Stomach smooth muscle (tissue), 2 donors: ENCODE data around the gene DBI.
A peak's percentile ranks its signal among the peaks of the same experiment; 100 is the strongest.

Experiments
- H3K27ac ChIP-seq: one replicate; pipeline ENCODE4 v1.7.0; 2013; ENCODE audit warnings: mild to moderate bottlenecking, low read length, inconsistent platforms
- H3K27me3 ChIP-seq, 2 donors: one replicate each; pipeline ENCODE4 v1.7.0; 2013; ENCODE audit warnings: low read length in 2 of 2; ENCODE audit not compliant: insufficient read depth in 2 of 2, control insufficient read depth in 1 of 2
- H3K36me3 ChIP-seq, 2 donors: one replicate each; pipeline ENCODE4 v1.7.0; 2013; ENCODE audit warnings: low read length in 2 of 2; ENCODE audit not compliant: control insufficient read depth in 2 of 2, insufficient read depth in 2 of 2
- H3K4me1 ChIP-seq: one replicate; pipeline ENCODE4 v1.7.0; 2013; ENCODE audit warnings: low read length; ENCODE audit not compliant: control insufficient read depth, insufficient read depth
- H3K4me3 ChIP-seq, 2 donors: one replicate each; pipeline ENCODE4 v1.7.0; 2013; ENCODE audit warnings: low read length in 2 of 2
- H3K9ac ChIP-seq, 2 donors: one replicate each; pipeline ENCODE4 v1.7.0; 2013; ENCODE audit warnings: low read length in 2 of 2, mild to moderate bottlenecking in 1 of 2
- H3K9me3 ChIP-seq, 2 donors: one replicate each; pipeline ENCODE4 v1.7.0; 2013; ENCODE audit warnings: low read length in 2 of 2; ENCODE audit not compliant: control insufficient read depth in 2 of 2
- donor health status: healthy.
- donor health status: Pancreatic carcinoma.

The DBI gene

DNA sequence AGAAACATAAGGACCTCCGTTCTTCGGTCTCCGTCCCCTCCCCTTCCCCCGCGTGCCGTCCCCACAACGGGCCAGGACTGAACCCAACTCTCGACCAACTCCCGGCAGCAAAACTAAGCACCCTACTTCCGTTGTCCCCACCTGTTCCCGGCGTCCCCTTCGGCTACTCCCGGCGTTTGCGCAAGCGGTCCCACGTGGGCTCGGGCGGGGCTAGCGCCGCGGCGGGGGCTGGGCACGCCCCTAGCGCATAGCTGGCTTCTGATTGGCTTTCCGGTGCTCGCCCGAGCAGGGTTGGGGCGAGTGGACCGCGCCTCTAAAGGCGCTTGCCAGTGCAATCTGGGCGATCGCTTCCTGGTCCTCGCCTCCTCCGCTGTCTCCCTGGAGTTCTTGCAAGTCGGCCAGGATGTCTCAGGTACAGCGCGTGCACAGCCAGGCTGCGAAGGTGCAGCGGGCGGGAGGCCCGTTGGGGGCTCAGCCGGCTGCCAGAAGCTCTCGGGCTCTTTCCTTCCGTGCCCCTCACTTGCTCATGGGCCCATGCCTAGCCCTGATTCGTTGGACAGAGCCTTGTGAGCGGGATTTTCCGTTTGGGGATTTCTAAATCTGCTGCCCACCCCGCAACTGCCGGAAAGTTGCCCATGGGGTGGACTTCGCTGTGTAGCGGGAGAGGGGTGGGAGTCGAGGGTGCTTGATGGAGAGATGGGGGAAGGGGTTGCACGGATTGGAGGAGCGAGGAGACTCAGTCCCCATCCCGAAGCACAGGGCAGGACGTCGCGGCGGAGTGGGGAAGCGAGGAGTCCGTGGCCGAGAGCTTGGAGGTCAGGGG lies at the start of gene DBI, which contains the start of gene C2orf76:
Gene DBI (plus strand): TSS at position 329 of the 823 bp plus-strand sequence. CDS start 75 bp downstream, at position 404.
Gene C2orf76 (minus strand): TSS at position 186 of the 823 bp plus-strand sequence. CDS start 26,875 bp downstream, outside the sequence.
- H3K9ac ChIP-seq = peak within 1 kb of the TSS; percentile 88 to 90
- peak within 1 kb of the TSS; percentile 94 to 95 for H3K4me3 ChIP-seq
- H3K9me3 ChIP-seq = no peaks in the 10 kb centered on the region
- H3K4me1 ChIP-seq = peaks cover 16% of the 10 kb centered on the region
- H3K27me3 ChIP-seq = no peaks in the 10 kb centered on the region
- peaks cover 22 to 23% of the 10 kb centered on the region in 2 donors for H3K36me3 ChIP-seq
- H3K27ac ChIP-seq = peak within 1 kb of the TSS; percentile 82

DNA sequence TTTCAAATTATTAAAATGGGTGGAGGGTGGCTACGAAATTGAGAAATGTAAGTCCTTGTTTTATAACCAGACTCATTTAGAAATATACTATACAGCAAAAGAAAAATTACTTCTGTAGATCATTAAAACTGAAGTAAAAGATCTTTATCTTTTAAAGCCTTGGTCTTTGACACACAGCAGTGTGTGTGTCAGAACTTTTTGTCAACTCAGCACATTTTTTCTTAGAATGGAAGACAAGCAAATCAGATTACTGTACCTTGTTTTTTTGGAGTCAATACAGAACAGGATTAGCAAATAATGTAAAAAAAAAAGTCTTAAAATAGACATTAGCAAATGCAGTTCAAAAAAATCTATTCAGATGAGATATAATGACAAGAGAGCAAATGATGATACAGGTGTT lies 49.2 kb upstream of the DBI start:
- Histone ChIP-seq H3K27ac (no peak overlapping the region), H3K4me3 (no peak overlapping the region), H3K9me3 (no peaks in the 10 kb centered on the region), H3K36me3 (no peaks in the 10 kb centered on the region), H3K9ac (no peak overlapping the region), H3K4me1 (no peaks in the 10 kb centered on the region), H3K27me3 (no peaks in the 10 kb centered on the region)

DNA sequence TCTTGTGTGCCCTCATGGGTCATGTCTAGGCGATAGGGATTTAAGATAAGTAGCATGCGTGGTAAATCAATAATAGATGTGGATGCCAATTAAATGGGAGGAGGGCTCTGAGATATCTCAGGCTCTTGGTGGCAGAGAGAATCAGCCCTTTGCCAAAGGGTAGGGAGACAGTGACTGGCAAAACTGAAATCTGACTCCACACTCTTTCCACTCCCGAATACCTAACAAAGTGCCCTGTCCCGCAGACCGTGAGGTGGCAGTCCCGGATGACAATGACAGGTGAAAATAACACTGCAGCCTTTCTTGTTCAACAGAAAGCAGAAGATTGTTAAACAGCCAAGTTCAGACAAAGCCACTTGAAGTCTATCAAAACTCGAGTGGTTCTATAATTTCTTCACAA lies 47.2 kb upstream of the DBI start:
- H3K27ac ChIP-seq = no peak overlapping the region
- no peak overlapping the region for H3K9ac ChIP-seq
- no peaks in the 10 kb centered on the region for H3K27me3 ChIP-seq
- no peaks in the 10 kb centered on the region for H3K36me3 ChIP-seq
- no peaks in the 10 kb centered on the region for H3K4me1 ChIP-seq
- H3K4me3 ChIP-seq = no peak overlapping the region
- no peaks in the 10 kb centered on the region for H3K9me3 ChIP-seq

DNA sequence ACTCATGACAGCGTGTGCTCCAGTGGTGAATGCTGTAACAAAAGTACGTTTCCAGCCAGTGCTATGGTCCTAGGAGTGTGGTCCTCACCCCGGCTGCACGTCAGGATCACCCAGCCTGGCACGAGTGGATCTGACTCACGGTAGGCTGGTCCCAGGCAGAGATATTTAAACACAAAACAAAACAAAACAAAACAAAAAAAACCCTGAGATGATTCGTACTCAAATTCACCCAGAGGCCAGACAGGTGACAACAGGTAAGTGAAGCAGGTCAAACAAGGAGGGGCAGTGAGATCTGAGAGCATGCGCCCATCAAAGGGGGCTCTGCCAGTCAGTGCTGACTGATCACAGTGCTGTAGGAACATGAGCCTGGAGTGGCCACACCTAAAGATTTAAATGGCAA lies 43.3 kb upstream of the DBI start:
- Histone ChIP-seq H3K4me1 (no peaks in the 10 kb centered on the region), H3K36me3 (no peaks in the 10 kb centered on the region), H3K4me3 (no peak overlapping the region), H3K27me3 (no peaks in the 10 kb centered on the region), H3K9me3 (no peaks in the 10 kb centered on the region), H3K27ac (no peak overlapping the region), H3K9ac (no peak overlapping the region)

DNA sequence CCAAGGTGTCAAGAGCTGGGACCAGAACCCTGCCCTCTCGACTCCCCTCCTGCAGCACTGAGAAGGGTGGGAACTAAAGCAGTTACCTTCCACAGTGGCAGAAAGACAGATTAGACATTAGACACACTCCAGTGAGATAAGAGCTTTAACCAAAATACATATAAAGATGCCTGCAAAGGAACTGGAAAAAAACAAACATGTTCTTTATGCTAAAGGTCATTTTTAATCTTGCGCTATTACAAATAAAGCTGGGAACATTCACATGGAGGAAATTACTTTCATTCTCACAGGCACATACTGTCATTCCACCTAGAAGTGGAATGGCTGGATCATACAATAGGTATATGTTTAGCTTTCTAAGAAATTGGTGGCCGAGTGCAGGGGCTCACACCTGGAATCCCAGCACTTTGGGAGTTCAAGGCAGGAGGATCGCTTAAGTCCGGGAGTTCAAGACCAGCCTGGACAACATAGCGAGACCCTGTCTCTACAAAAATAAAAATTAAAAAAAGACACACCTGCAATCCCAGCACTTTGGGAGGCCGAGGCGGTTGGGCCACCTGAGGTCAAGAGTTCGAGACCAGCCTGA lies 42.0 kb upstream of the DBI start:
- no peaks in the 10 kb centered on the region for H3K4me1 ChIP-seq
- no peak overlapping the region for H3K9ac ChIP-seq
- H3K27ac ChIP-seq = no peak overlapping the region
- H3K4me3 ChIP-seq = no peak overlapping the region
- no peaks in the 10 kb centered on the region for H3K9me3 ChIP-seq
- no peaks in the 10 kb centered on the region for H3K27me3 ChIP-seq
- no peaks in the 10 kb centered on the region for H3K36me3 ChIP-seq

DNA sequence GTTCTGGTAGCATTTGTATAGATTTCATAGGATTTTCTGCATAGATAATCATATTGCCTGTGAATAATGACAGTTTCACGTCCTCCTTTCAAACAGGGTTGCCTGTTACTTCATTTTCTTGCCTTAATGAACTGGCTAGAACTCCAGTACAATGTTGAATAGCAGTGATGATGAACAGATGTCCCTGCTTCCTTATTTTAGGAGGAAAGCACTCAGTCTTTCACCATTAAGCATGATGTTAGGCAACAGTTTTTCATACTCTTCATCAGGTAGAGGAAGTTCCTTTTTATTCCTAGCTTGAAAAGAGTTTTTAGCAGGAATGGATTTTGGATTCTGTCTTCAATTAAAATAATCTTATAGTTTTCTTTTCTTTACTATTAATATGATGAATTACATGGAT lies 39.8 kb upstream of the DBI start:
- no peak overlapping the region for H3K9ac ChIP-seq
- H3K27me3 ChIP-seq = no peaks in the 10 kb centered on the region
- no peak overlapping the region for H3K27ac ChIP-seq
- no peak overlapping the region for H3K4me3 ChIP-seq
- H3K36me3 ChIP-seq = no peaks in the 10 kb centered on the region
- no peaks in the 10 kb centered on the region for H3K4me1 ChIP-seq
- no peaks in the 10 kb centered on the region for H3K9me3 ChIP-seq

DNA sequence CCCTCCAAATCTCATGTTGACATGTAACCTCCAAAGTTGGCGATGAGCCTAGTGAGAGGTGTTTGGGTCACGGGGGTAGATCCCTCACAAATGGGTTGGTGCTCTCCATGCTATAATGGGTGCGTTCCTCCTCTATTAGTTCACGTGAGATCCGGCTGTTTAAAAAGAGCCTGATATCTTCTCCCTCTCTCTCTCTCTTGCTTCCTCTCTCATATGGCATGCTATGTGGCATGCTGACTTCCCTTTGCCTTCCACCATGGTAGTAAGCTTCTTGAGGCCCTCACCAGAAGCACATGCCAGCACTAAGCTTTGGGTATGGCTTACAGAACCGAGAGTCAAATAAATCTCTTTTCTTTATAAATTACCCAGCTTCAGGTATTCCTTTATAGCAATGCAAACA lies 39.3 kb upstream of the DBI start:
- H3K27ac ChIP-seq = no peak overlapping the region
- H3K9me3 ChIP-seq = no peaks in the 10 kb centered on the region
- H3K36me3 ChIP-seq = no peaks in the 10 kb centered on the region
- no peaks in the 10 kb centered on the region for H3K4me1 ChIP-seq
- no peak overlapping the region for H3K4me3 ChIP-seq
- no peaks in the 10 kb centered on the region for H3K27me3 ChIP-seq
- no peak overlapping the region for H3K9ac ChIP-seq

DNA sequence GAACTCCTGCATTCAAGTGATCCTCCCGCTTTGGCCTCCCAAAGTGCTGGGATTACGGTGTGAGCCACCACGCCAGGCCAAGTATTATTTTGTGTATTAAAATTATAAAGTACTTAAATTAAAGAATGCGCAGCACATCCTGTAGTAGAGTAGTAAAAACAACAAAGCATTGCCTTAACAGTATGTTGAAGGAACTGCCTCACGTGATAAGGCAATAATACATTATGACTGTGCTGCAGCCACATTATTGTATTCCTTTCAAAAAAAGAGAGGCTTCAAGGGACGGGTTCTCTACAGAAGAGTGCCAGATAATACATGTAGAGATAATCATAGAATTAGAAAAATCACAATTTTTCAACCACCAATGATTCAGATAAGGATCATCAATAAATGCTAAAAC lies 33.8 kb upstream of the DBI start:
- no peaks in the 10 kb centered on the region for H3K4me1 ChIP-seq
- no peak overlapping the region for H3K27ac ChIP-seq
- H3K9ac ChIP-seq = no peak overlapping the region
- H3K4me3 ChIP-seq = no peak overlapping the region
- peaks cover 4% of the 10 kb centered on the region in 2 donors for H3K36me3 ChIP-seq
- H3K9me3 ChIP-seq = no peaks in the 10 kb centered on the region
- H3K27me3 ChIP-seq = no peaks in the 10 kb centered on the region

DNA sequence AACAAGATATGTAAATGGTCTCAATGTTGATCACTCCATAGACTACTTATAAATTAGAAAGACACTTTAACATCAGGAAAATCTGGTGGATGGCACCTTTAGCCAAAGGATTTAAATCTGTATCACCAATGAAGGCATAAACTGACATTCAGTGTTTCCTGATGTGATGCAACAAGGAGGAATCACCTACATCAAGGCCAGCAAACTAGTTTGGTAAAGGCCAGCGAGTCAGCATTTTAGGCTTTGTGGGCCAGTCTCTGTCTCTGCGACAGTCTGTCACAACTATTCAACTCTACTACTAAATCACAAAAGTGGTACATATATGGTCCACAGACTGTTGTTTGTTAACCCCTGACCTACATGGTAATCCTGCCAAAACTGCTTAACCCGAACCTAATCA lies 33.4 kb upstream of the DBI start:
- Histone ChIP-seq H3K4me3 (no peak overlapping the region), H3K4me1 (no peaks in the 10 kb centered on the region), H3K9me3 (no peaks in the 10 kb centered on the region), H3K36me3 (peaks cover 4 to 5% of the 10 kb centered on the region in 2 donors), H3K27ac (no peak overlapping the region), H3K9ac (no peak overlapping the region), H3K27me3 (no peaks in the 10 kb centered on the region)

DNA sequence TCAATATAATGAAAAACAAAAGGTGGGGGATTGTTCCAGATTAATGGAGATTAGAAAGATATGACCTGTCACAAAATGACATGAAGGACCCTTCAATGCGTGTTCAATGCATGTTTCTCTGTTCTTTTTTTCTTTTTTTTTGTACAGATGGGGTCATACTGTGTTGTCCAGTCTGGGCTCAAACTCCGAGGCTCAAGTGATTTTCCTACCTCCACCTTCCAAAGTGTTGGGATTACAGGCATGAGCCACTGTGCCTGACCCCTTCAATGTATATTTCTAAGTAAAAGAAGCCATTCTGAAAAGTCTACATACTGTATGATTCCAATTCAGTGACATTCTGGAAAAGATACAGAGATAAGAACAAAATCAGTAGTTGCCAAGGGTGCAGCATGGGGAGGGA lies 32.9 kb upstream of the DBI start:
- Histone ChIP-seq H3K4me1 (no peaks in the 10 kb centered on the region), H3K4me3 (no peak overlapping the region), H3K27ac (no peak overlapping the region), H3K9ac (no peak overlapping the region), H3K27me3 (no peaks in the 10 kb centered on the region), H3K9me3 (no peaks in the 10 kb centered on the region), H3K36me3 (peaks cover 7 to 9% of the 10 kb centered on the region in 2 donors)

DNA sequence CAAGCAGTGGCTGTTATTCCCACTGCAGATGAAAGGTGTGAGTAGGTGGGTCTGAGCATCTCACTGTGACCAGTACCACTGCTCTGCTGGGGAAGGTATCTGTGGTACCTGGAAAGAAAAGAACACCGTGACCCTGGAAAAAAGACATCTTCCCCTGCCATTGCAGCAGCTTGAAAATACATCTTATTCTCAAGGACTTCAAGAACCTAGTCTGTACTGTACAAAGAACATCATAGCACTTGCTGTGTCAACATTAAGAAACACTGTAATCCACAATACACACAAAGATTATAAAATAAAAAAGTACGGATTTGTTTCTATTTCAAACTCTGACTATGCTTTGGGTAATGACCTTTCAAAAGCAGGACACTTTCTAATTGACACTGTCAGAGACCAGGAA lies 29.0 kb upstream of the DBI start:
- Histone ChIP-seq H3K4me3 (no peak overlapping the region), H3K27me3 (no peaks in the 10 kb centered on the region), H3K27ac (no peak overlapping the region), H3K4me1 (no peaks in the 10 kb centered on the region), H3K36me3 (peaks cover 7 to 14% of the 10 kb centered on the region in 2 donors), H3K9me3 (no peaks in the 10 kb centered on the region), H3K9ac (no peak overlapping the region)
